Neuronal stem cell (in vitro differentiated cells): ENCODE measurements around the gene GOLGA8R. TPM values are rescaled to one million over a fixed set of nuclear protein-coding genes. Genes with fewer than 3 reads are reported as not detected.
"Not testable (repeated sequence)": the region's sequence is repeated elsewhere in the genome, so short reads cannot be mapped to it uniquely, and the experiment has no call there.

ENCODE experiments used
- DNase-seq: peaks from one replicate; pipeline ENCODE4 v3.0.0-alpha.2; 2013; ENCODE audit warnings: low spot score
- H2AFZ ChIP-seq: one replicate; pipeline ENCODE4 v1.6.1; 2013; ENCODE audit warnings: mild to moderate bottlenecking, low read length, inconsistent platforms
- H2AK5ac ChIP-seq: 2 replicates; pipeline ENCODE4 v1.6.1; 2013; ENCODE audit warnings: low read depth, mild to moderate bottlenecking, inconsistent platforms, low read length, moderate library complexity, mixed read lengths
- H2BK120ac ChIP-seq: 2 replicates; pipeline ENCODE4 v1.6.1; 2013; ENCODE audit warnings: low read depth, mild to moderate bottlenecking, inconsistent platforms, low read length, moderate library complexity, mixed read lengths
- H2BK12ac ChIP-seq: one replicate; pipeline ENCODE4 v1.6.1; 2013; ENCODE audit warnings: low read length, inconsistent platforms
- H2BK15ac ChIP-seq: 2 replicates; pipeline ENCODE4 v1.6.1; 2013; ENCODE audit warnings: mild to moderate bottlenecking, low read length, inconsistent platforms, mixed read lengths
- H2BK5ac ChIP-seq: one replicate; pipeline ENCODE4 v1.6.1; 2013; ENCODE audit warnings: inconsistent platforms, mild to moderate bottlenecking, low read length, moderate library complexity
- H3K14ac ChIP-seq: one replicate; pipeline ENCODE4 v1.6.1; 2013; ENCODE audit warnings: low read length, inconsistent platforms
- H3K18ac ChIP-seq: 2 replicates; pipeline ENCODE4 v1.6.1; 2013; ENCODE audit warnings: low read length, inconsistent platforms
- H3K23ac ChIP-seq: 2 replicates; pipeline ENCODE4 v1.6.1; 2013; ENCODE audit warnings: low read depth, mild to moderate bottlenecking, mixed read lengths, low read length, inconsistent platforms; ENCODE audit not compliant: poor library complexity
- H3K27ac ChIP-seq: replicated peaks from 3 replicates; pipeline ENCODE4 v1.5.1; 2013; ENCODE audit warnings: low read length, inconsistent platforms
- H3K27me3 ChIP-seq, 3 experiments: 2 replicates each; pipeline ENCODE4 v1.6.1; 2013; ENCODE audit warnings: low read length in 3 of 3, mild to moderate bottlenecking in 2 of 3, inconsistent platforms in 1 of 3, low read depth in 1 of 3, mixed read lengths in 1 of 3, moderate library complexity in 1 of 3; ENCODE audit not compliant: control insufficient read depth in 3 of 3, insufficient read depth in 3 of 3
- H3K36me3 ChIP-seq, 2 donors: replicated peaks in 1 of 2; 2 replicates each; pipeline ENCODE4 v1.6.1; 2013; ENCODE audit warnings: low read length in 2 of 2; ENCODE audit not compliant: control insufficient read depth in 2 of 2, insufficient read depth in 2 of 2
- H3K4ac ChIP-seq: 2 replicates; pipeline ENCODE4 v1.6.1; 2013; ENCODE audit warnings: inconsistent platforms, mild to moderate bottlenecking, low read length, moderate library complexity
- H3K4me1 ChIP-seq, 2 donors: 1 replicate in 1 of 2; 2 replicates in 1 of 2; pipeline ENCODE4 v1.6.1; 2013; ENCODE audit warnings: low read length in 2 of 2, low read depth in 1 of 2; ENCODE audit not compliant: control insufficient read depth in 2 of 2, insufficient read depth in 1 of 2
- H3K4me2 ChIP-seq: one replicate; pipeline ENCODE4 v1.6.1; 2013; ENCODE audit warnings: mild to moderate bottlenecking, low read length, inconsistent platforms; ENCODE audit not compliant: insufficient read depth, poor library complexity, severe bottlenecking
- H3K4me3 ChIP-seq, 2 donors: 2 replicates each; pipeline ENCODE4 v1.5.1; 2013; ENCODE audit warnings: low read length in 2 of 2, mild to moderate bottlenecking in 2 of 2, inconsistent platforms in 1 of 2, moderate library complexity in 1 of 2
- H3K79me1 ChIP-seq: one replicate; pipeline ENCODE4 v1.6.1; 2013; ENCODE audit warnings: low read depth, mild to moderate bottlenecking, inconsistent platforms, low read length, moderate library complexity
- H3K9ac ChIP-seq: one replicate; pipeline ENCODE4 v1.6.1; 2013; ENCODE audit warnings: mild to moderate bottlenecking, low read depth, low read length, inconsistent platforms; ENCODE audit not compliant: poor library complexity
- H3K9me3 ChIP-seq, 2 donors: replicated peaks in 1 of 2; 2 replicates each; pipeline versions ENCODE3 to v1.6.1; 2013; ENCODE audit warnings: low read length in 2 of 2, mild to moderate bottlenecking in 2 of 2, inconsistent platforms in 1 of 2, low read depth in 1 of 2, mixed read lengths in 1 of 2, moderate library complexity in 1 of 2; ENCODE audit not compliant: control insufficient read depth in 2 of 2, insufficient read depth in 1 of 2
- H4K8ac ChIP-seq: one replicate; pipeline ENCODE4 v1.6.1; 2013; ENCODE audit warnings: low read depth, mild to moderate bottlenecking, inconsistent platforms, low read length, moderate library complexity
- H4K91ac ChIP-seq: one replicate; pipeline ENCODE4 v1.6.1; 2013; ENCODE audit warnings: low read length, low read depth, mild to moderate bottlenecking, inconsistent platforms; ENCODE audit not compliant: poor library complexity
- WGBS, 2 donors: extraction: QIAGEN DNeasy Blood & Tissue Kit; methylation state at CpG; one replicate each; pipeline ENCODE4 v1.1.7; 2013; ENCODE audit warnings: missing lambda C conversion rate in 2 of 2, mixed read lengths in 1 of 2; ENCODE audit not compliant: insufficient read length in 2 of 2, insufficient replicate concordance in 1 of 2; ENCODE audit errors: extremely low coverage in 2 of 2; 5-methylcytosine and 5-hydroxymethylcytosine counted together
- polyA plus RNA-seq, 2 experiments: library from polyadenylated mRNA; stranded (reverse); fragments of 200-250 nt; gene quantifications; one replicate each; pipeline ENCODE4 v1.2.3, GENCODE V29; 2013

GOLGA8R gene, protein sequence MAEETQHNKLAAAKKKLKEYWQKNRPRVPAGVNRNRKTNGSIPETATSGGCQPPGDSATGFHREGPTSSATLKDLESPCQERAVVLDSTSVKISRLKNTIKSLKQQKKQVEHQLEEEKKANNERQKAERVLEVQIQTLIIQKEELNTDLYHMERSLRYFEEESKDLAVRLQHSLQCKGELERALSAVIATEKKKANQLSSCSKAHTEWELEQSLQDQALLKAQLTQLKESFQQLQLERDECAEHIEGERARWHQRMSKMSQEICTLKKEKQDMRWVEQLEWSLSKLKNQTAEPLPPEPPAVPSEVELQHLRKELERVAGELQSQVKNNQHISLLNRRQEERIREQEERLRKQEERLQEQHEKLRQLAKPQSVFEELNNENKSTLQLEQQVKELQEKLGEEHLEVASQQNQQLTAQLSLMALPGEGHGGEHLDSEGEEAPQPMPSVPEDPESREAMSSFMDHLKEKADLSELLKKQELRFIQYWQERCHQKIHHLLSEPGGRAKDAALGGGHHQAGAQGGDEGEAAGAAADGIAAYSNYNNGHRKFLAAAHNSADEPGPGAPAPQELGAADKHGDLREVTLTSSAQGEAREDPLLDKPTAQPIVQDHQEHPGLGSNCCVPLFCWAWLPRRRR
- polyA plus RNA-seq (2013, experiment 1 of 2): 0.17 TPM
- 0.12 TPM for polyA plus RNA-seq (2013, experiment 2 of 2)

DNA sequence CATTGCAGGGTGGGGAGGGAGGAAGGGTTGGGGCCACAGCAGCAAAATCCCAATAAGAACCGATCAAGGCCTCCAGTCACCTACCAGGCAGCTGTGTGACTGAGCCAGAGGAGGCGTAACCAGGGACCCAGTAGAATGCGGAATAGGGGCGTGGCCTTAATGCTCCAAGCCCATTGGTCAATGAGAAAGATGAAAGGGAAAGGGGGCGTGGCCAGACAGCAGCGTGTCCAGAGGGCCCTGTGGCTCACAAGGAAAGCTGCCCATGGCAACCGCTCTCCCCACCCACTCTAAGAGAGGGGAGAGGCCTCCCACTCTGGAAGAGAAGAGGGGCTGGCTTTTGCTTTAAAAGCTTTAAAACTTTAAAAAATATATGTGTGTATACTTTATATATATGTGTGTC lies at the start of gene GOLGA8R:
Gene GOLGA8R (minus strand): TSS at position 101 of the 400 bp plus-strand sequence. CDS start 98 bp downstream, at position 3.
- H4K8ac ChIP-seq, H3K79me1 ChIP-seq, H3K4me3 ChIP-seq, H3K4me2 ChIP-seq, H2BK120ac ChIP-seq, H3K36me3 ChIP-seq, H3K27me3 ChIP-seq, H3K4ac ChIP-seq, H3K9me3 ChIP-seq, H2AK5ac ChIP-seq, H4K91ac ChIP-seq, H2BK15ac ChIP-seq, H3K9ac ChIP-seq, DNase-seq, H3K18ac ChIP-seq, H3K14ac ChIP-seq, H3K23ac ChIP-seq, H3K27ac ChIP-seq, H2AFZ ChIP-seq, H2BK12ac ChIP-seq, H2BK5ac ChIP-seq, H3K4me1 ChIP-seq: not testable (repeated sequence)
- WGBS, 2 donors: no CpG with 5 or more reads among the region's 7 CpGs

DNA sequence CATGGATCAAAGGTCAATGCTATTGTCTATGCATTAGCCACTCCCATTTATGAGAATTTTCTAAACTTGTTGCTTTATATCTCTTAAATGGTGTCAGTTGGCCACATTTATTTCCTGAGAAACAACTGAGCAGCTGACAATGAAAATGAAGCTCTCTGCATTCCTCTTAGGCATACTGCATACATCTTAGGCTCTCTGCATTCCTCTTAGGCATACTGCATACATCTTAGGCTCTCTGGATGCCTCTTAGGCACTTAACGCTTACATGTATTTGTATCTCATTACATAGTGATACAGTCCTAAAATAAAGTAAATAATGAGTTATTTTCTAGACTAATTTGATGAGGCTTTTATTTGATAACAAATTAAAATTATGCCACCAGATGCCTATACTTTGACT lies 49.8 kb upstream of the GOLGA8R start:
- H3K4ac ChIP-seq, H2AFZ ChIP-seq, H3K9ac ChIP-seq, H3K4me1 ChIP-seq, H2BK12ac ChIP-seq, H3K27ac ChIP-seq, H2BK5ac ChIP-seq, H3K14ac ChIP-seq, H3K27me3 ChIP-seq, H2BK15ac ChIP-seq, H3K4me2 ChIP-seq, H3K79me1 ChIP-seq, H3K18ac ChIP-seq, H3K4me3 ChIP-seq, H3K36me3 ChIP-seq, DNase-seq, H2AK5ac ChIP-seq, H4K8ac ChIP-seq, H4K91ac ChIP-seq, H3K23ac ChIP-seq, H3K9me3 ChIP-seq, H2BK120ac ChIP-seq: not testable (repeated sequence)
- no CpG with 5 or more reads among the region's 1 CpG for WGBS, 2 donors

DNA sequence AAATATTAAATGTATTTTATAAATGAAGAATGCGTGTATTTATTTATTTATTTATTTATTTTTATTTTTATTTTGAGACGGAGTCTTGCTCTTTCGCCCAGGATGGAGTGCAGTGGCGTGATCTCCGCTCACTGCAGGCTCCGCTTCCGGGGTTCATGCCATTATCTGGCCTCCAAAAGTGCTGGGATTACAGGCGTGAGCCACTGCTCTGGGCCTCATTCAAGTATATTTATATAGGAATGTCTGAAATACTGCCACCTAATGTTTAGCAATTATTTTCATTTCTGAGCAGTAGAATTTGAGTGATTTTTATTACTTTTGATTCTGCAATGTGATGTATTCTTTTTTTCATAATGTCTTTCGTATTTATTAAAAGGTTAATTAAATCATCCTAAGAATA lies 48.1 kb upstream of the GOLGA8R start:
- not testable (repeated sequence) for DNase-seq, H2BK5ac ChIP-seq, H3K4me1 ChIP-seq, H3K79me1 ChIP-seq, H2AFZ ChIP-seq, H3K9ac ChIP-seq, H3K36me3 ChIP-seq, H3K27ac ChIP-seq, H4K8ac ChIP-seq, H3K23ac ChIP-seq, H3K4me3 ChIP-seq, H3K14ac ChIP-seq, H3K27me3 ChIP-seq, H2BK12ac ChIP-seq, H3K4ac ChIP-seq, H2BK120ac ChIP-seq, H3K18ac ChIP-seq, H2AK5ac ChIP-seq, H3K9me3 ChIP-seq, H2BK15ac ChIP-seq, H3K4me2 ChIP-seq, H4K91ac ChIP-seq
- WGBS, 2 donors: no CpG with 5 or more reads among the region's 9 CpGs

DNA sequence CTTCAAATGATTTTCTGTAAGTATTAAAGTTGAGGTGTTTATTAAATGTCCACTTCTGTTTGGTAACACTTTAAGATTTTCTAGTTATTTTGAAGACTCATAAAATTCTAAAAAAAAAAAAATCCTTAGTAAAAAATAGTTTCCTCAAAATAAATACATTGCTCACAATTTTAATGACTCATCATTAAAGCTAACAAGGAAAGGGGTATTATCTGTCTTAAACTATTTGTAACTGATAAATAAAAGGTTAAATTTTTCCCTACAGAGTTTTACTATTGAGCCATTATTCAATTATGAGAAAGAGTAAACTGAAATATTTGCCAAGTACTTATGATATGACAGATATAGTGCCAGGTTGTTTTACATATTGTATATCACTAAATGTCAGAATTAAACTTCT lies 38.6 kb upstream of the GOLGA8R start:
- H2BK120ac ChIP-seq, H4K91ac ChIP-seq: not testable (repeated sequence)

More for the DNA sequence above, 38.6 kb upstream of the GOLGA8R start:
- H2BK15ac ChIP-seq, H4K8ac ChIP-seq, H2BK12ac ChIP-seq, H3K36me3 ChIP-seq, H3K79me1 ChIP-seq, H3K14ac ChIP-seq, H3K9ac ChIP-seq, H3K4me1 ChIP-seq, DNase-seq, H3K4me3 ChIP-seq, H3K23ac ChIP-seq, H3K18ac ChIP-seq, H2BK5ac ChIP-seq, H3K4me2 ChIP-seq, H3K27me3 ChIP-seq, H2AFZ ChIP-seq, H2AK5ac ChIP-seq, H3K9me3 ChIP-seq, H3K27ac ChIP-seq, H3K4ac ChIP-seq: not testable (repeated sequence)
